Epithelial cell of proximal tubule (primary cell): ENCODE measurements around the gene AIF1L. TPM values are rescaled to one million over a fixed set of nuclear protein-coding genes. Genes with fewer than 3 reads are reported as not detected.

Experiments used
- DNase-seq: peaks from one replicate; pipeline ENCODE4 v3.0.0-alpha.2; 2011; ENCODE audit warnings: low read depth
- H3K4me3 ChIP-seq: 2 replicates; pipeline ENCODE4 v1.5.1; 2011; ENCODE audit warnings: low read depth, mild to moderate bottlenecking, low read length
- CTCF ChIP-seq: conservative IDR thresholded peaks from 2 replicates; pipeline ENCODE4 v1.5.1; 2012; ENCODE audit warnings: low read depth, mild to moderate bottlenecking, low read length
- total RNA-seq: library from RNA; depleted of rRNA; stranded (reverse); fragments of >200 nt; gene quantifications from 2 replicates; pipeline ENCODE4 v1.2.3, GENCODE V29; 2015

Gene AIF1L
- total RNA-seq, 1 donor from 2014 or later: 71.6 TPM

DNA sequence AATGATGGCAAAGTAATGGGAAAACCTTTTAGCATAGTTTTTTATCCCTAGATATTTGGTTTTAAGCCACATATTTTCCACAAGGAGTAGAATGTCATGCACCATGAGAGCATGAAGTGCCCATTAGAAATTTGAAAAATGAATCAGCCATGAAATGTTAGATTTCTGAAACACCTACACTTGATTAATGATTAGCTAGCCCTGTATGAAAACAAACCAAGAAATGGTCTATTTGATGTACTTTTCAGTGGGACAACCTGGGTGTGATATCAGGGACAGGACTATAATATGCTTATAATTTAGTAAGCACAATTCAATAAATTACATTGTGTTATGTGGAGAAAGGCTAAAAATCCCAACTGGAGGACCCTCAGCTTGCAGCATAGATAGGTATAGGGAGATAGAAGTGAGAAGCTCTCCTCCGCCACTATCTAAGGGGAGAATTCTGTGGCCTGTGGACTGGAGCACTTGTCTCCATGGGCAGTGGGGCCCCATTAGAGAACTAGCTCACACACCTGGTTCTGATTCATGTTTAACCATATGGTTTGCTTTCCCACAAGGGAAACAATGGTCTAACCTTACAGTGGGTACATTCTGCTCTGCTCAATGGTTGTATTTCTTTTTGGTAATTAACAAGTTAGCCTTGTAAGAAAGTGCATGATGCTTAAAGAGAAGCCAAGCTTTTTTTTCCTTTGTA is 64.2 kb downstream of the AIF1L start:
- no peak overlapping the region for H3K4me3 ChIP-seq
- DNase-seq: no peak
- TF ChIP-seq CTCF: no peak

DNA sequence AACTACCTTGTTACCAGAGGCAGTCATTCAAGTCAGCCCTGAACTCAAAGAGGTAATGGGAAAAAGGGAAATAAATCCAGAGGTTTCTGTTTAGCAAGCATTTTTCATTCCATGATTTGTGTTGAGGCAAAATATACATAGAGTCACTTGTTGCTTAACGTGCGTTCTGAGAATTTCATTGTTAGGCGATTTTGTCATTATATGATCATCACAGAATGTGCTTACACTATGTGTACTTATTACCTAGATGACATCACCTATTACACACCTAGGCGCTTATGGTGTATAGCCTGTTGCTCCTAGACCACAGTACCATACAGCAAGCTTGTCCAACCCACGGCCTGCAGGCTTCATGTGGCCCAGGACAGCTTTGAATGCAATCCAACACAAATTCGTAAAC is 65.3 kb downstream of the AIF1L start:
- TF ChIP-seq CTCF: no peak
- no peak for DNase-seq
- H3K4me3 ChIP-seq: no peak overlapping the region

GRCh38 chr9:131162886-131163285 is 66.6 kb downstream of the AIF1L start:
- no peak for TF ChIP-seq CTCF
- DNase-seq: no peak
- H3K4me3 ChIP-seq: no peak overlapping the region

DNA sequence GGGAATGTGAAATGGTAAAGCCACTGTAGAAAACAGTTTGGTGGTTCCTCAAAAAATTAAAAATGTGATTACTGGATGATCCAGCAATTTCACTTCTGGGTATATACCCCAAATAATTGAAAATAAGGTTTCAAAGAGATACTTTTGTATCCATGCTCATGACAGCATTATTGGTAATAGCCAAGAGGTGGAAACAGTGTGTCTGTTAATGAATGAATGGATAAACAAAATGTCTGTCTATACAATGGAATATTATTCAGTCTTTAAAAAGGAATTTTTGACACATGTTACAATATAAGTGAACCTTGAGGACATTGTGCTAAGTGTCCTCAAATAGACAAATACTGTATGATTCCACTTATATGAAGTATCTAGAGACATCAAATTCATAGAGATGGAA is 69.2 kb downstream of the AIF1L start:
- no peak overlapping the region for H3K4me3 ChIP-seq
- TF ChIP-seq CTCF: no peak
- DNase-seq: no peak

DNA sequence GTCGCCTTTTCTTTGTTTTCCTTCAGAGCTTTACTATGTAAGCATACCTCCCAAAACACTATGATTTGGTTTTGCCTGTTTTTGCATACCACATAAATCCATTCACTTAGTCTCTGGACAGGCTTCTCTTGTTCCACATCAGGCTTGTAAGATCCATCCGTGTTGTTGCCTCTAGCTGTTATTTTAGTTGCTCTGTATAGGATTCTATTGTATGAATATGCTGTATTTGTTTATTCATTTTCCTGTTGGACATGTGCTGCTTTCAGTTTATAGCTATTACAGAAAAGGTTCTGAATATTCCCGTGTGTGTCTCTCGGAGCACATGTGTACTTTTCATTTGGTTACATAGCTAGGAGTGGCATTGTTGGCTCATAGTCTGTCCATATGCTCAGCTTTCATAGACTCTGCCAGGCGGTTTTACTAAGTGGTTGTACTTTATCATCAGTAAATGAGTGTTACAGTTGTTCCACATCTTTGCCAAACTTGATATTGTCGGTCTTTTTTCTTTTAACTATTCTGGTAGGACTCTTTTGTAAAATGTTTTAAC is 70.9 kb downstream of the AIF1L start:
- H3K4me3 ChIP-seq: no peak overlapping the region
- DNase-seq: no peak
- no peak for TF ChIP-seq CTCF

DNA sequence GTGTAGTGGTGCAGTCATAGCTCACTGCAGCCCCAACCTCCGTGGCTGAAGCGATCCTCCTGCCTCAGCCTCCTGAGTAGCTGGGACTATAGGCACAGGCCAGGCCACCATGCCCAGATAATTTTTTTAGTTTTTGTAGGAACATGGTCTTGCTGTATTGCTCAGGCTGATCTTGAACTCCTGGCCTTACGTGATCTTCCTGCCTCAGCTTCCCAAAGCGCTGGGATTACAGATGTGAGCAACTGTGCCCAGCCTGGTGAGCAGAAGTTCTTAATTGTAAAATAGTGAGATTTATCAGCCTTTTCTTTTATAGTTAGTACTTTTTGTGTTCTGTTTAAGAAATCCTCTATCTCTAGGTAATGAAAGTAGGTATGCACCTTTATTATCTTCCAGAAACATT is 71.6 kb downstream of the AIF1L start:
- H3K4me3 ChIP-seq: no peak overlapping the region
- no peak for TF ChIP-seq CTCF
- DNase-seq: no peak
